Lung (tissue), 16 donors: ENCODE data around the gene LCE1A. TPM values are rescaled to one million over a fixed set of nuclear protein-coding genes. Genes with fewer than 3 reads are reported as not detected.

Experiments used
- ATAC-seq: fragments of 200-7000 bp; cut with Tn5 transposase; one replicate; pipeline ENCODE4 v1.9.1; 2020; ENCODE audit warnings: moderate number of reproducible peaks; ENCODE audit not compliant: insufficient read depth, low FRiP score
- DNase-seq, 3 donors: peaks; one replicate each; pipeline ENCODE4 v3.0.0-alpha.2; 2013 to 2017
- H3K27ac ChIP-seq, 2 donors: one replicate each; pipeline ENCODE4 v1.5.1; 2013; ENCODE audit warnings: mild to moderate bottlenecking in 2 of 2, moderate library complexity in 2 of 2, control low read depth in 1 of 2, inconsistent platforms in 1 of 2, low read depth in 1 of 2, low read length in 1 of 2
- H3K27me3 ChIP-seq, 3 donors: one replicate each; pipeline ENCODE4 v1.5.1; 2013; ENCODE audit warnings: low read length in 2 of 3; ENCODE audit not compliant: control insufficient read depth in 3 of 3, insufficient read depth in 3 of 3
- H3K36me3 ChIP-seq, 4 donors: one replicate each; pipeline ENCODE4 v1.5.1; 2013; ENCODE audit warnings: low read length in 4 of 4, mild to moderate bottlenecking in 1 of 4, moderate library complexity in 1 of 4; ENCODE audit not compliant: control insufficient read depth in 4 of 4, insufficient read depth in 4 of 4
- H3K4me1 ChIP-seq, 5 donors: one replicate each; pipeline ENCODE4 v1.5.1; 2013; ENCODE audit warnings: low read length in 5 of 5, mild to moderate bottlenecking in 2 of 5, moderate library complexity in 1 of 5; ENCODE audit not compliant: control insufficient read depth in 5 of 5, insufficient read depth in 5 of 5
- H3K4me3 ChIP-seq: one replicate; pipeline ENCODE4 v1.5.1; 2013; ENCODE audit warnings: mild to moderate bottlenecking, control low read depth, moderate library complexity
- H3K9ac ChIP-seq, 2 donors: one replicate each; pipeline ENCODE4 v1.5.1; 2013; ENCODE audit warnings: low read length in 2 of 2, control low read depth in 1 of 2; ENCODE audit not compliant: insufficient read depth in 1 of 2
- H3K9me3 ChIP-seq, 4 donors: one replicate each; pipeline ENCODE4 v1.5.1; 2013; ENCODE audit warnings: low read length in 3 of 4, mild to moderate bottlenecking in 1 of 4, moderate library complexity in 1 of 4; ENCODE audit not compliant: control insufficient read depth in 4 of 4, insufficient read depth in 3 of 4
- WGBS, 2 donors: extraction: QIAGEN DNeasy Blood & Tissue Kit; methylation state at CpG; one replicate each; pipeline ENCODE4 v1.1.7; 2013; 5-methylcytosine and 5-hydroxymethylcytosine counted together
- long read RNA-seq, 5 donors: transcript quantifications; one replicate each; lab custom pipeline, GENCODE V29; 2026
- polyA plus RNA-seq, 2 donors: library from polyadenylated mRNA; stranded (reverse); fragments of 200-250 nt; gene quantifications; one replicate each; pipeline ENCODE4 v1.2.1, GENCODE V29; 2013
- total RNA-seq, 2 donors: library from RNA; depleted of rRNA in 1 of 2; stranded (reverse); fragments of >200 nt in 1 of 2; gene quantifications; one replicate each; pipeline ENCODE4 v1.2.1, GENCODE V29; 2014 to 2021
- TF ChIP-seq, protein P1 (sequence below): IDR thresholded peaks from 2 replicates; pipeline ENCODE4 v1.5.1; 2012; ENCODE audit warnings: mild to moderate bottlenecking; ENCODE audit errors: control extremely low read depth, extremely low read depth
- donor health status: control.
- donor health status: control.
- donor health status: Bipolar disorder and iron deficiency.
- donor health status: healthy.
- donor health status: DM: yes; HTN: yes; CAD: no.

Gene LCE1A, protein sequence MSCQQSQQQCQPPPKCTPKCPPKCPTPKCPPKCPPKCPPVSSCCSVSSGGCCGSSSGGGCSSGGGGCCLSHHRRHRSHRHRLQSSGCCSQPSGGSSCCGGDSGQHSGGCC
- total RNA-seq (not detected), polyA plus RNA-seq (not detected)
- long read RNA-seq, donor 1: 0 reads
- long read RNA-seq, donor 2: 0 reads
- long read RNA-seq, donor 3: 0 reads
- long read RNA-seq, donor 4: 0 reads
- long read RNA-seq, donor 5: 0 reads

DNA sequence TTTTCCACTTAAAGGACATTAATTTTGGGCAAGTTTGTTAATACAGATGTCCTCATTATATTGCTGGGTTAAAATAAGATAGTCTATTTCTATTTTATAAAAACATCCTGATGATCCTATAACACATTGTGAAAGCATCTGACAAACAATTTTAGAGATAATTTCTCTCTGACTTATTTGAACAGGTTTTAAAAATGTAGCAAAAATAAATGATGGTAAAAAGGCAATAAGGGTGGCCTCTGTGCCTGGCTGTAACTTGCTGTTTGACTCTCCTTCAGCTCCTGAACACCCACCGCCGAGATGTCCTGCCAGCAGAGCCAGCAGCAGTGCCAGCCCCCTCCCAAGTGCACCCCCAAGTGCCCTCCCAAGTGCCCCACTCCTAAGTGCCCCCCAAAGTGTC lies at the start of gene LCE1A:
TSS of gene LCE1A (plus strand) at position 301 of the 400 bp plus-strand sequence. CDS start at position 301, 0 bp downstream.
- H3K9ac ChIP-seq: no peak within 1 kb of the TSS
- H3K9me3 ChIP-seq: peaks cover 0 to 2% (median 0%) of the 10 kb centered on the region in 4 donors
- 88 to 94% methylated on average over 2 of the region's 2 CpGs for WGBS, 2 donors
- ATAC-seq (no peak), DNase-seq (no peak)
- peaks cover 0 to 4% (median 0%) of the 10 kb centered on the region in 3 donors for H3K27me3 ChIP-seq
- no peaks in the 10 kb centered on the region for H3K36me3 ChIP-seq
- no peaks in the 10 kb centered on the region for H3K4me1 ChIP-seq
- no peak within 1 kb of the TSS for H3K27ac ChIP-seq
- no peak within 1 kb of the TSS for H3K4me3 ChIP-seq
- TF ChIP-seq, protein P1, sequence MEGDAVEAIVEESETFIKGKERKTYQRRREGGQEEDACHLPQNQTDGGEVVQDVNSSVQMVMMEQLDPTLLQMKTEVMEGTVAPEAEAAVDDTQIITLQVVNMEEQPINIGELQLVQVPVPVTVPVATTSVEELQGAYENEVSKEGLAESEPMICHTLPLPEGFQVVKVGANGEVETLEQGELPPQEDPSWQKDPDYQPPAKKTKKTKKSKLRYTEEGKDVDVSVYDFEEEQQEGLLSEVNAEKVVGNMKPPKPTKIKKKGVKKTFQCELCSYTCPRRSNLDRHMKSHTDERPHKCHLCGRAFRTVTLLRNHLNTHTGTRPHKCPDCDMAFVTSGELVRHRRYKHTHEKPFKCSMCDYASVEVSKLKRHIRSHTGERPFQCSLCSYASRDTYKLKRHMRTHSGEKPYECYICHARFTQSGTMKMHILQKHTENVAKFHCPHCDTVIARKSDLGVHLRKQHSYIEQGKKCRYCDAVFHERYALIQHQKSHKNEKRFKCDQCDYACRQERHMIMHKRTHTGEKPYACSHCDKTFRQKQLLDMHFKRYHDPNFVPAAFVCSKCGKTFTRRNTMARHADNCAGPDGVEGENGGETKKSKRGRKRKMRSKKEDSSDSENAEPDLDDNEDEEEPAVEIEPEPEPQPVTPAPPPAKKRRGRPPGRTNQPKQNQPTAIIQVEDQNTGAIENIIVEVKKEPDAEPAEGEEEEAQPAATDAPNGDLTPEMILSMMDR: no peak

DNA sequence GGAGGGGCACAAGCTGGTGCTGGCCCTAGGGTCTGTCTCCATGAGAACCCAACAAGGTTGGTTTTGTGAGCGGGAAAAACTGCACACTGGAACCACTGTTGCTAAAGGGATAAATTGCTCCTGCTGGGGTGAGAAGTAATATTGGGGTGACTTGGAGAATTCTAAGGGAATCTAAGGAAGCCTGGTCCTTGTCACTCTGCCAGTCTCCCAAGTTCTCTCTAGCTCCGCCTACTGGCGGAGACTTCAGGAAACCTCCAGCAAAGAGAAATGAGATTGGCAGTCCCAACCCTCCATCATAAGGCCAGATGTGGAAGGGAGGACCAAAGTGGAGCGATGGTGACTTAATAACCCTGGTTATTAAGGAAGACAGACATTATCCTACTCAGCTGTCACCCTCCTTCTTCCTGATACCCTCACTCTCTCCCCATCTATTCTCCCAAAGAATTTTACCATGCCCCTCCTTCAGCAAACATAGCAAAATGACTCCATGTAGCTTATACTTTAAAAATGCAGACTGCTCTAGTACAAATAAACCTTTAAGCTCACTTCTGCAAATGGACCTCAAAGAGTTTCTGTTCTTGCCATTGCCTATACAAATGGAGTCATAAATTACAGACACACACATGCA lies 49.6 kb upstream of the LCE1A start:
- no peaks in the 10 kb centered on the region for H3K4me1 ChIP-seq
- H3K27me3 ChIP-seq: no peaks in the 10 kb centered on the region
- ATAC-seq: no peak
- H3K27ac ChIP-seq: no peak overlapping the region
- H3K4me3 ChIP-seq: no peak overlapping the region
- 57 to 58% methylated on average over 4 of the region's 4 CpGs for WGBS, 2 donors
- no peaks in the 10 kb centered on the region for H3K9me3 ChIP-seq
- no peak overlapping the region for H3K9ac ChIP-seq
- no peaks in the 10 kb centered on the region for H3K36me3 ChIP-seq
- TF ChIP-seq, protein P1: no peak
- DNase-seq: no peak

DNA sequence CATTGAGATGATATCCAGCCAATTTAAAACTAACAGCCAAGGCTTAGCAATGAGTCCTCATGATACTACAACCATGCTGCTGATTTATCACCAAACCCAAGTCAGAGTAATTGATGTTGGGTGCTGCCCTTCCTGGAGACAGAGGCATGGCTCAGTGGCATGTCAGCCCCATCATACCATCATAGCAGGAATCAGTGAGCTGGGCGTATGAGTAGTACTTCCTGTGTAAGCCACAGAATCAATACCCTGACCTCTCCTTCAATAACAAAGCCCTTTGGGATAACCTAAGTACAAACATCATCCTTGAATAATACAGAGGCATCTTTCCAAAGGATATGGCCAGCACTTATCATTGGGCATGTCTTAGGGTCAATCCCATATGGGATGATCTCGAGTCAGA lies 44.2 kb upstream of the LCE1A start:
- TF ChIP-seq, protein P1: no peak
- Histone ChIP-seq H3K9me3 (no peaks in the 10 kb centered on the region), H3K4me3 (no peak overlapping the region), H3K27me3 (peaks cover 0 to 3% (median 2%) of the 10 kb centered on the region in 3 donors), H3K27ac (no peak overlapping the region), H3K9ac (no peak overlapping the region), H3K4me1 (peaks cover 0 to 2% (median 0%) of the 10 kb centered on the region in 5 donors), H3K36me3 (no peaks in the 10 kb centered on the region)
- WGBS, 2 donors: 62 to 65% methylated on average over 2 of the region's 2 CpGs
- ATAC-seq: no peak
- DNase-seq: no peak
